Stimulated activated memory B cell treated with anti-CD40 and anti-IgM and Interleukin-4, amounts not matched to agents 10 μg/mL and 1 μg/mL and 100 μg/mL, for 72 hours (primary cell): ENCODE data around the gene CDKL1.

ENCODE experiments used
- ATAC-seq: fragments of 150-1000 bp; cut with Tn5 transposase; 2 replicates; pipeline ENCODE4 v1.10.0; 2021
- H3K27ac Mint-ChIP-seq: one replicate; pipeline ENCODE4 v1.8.0; 2022; ENCODE audit warnings: mild to moderate bottlenecking, mixed read lengths
- H3K27me3 Mint-ChIP-seq: one replicate; pipeline ENCODE4 v1.8.0; 2022; ENCODE audit warnings: mixed read lengths
- H3K36me3 Mint-ChIP-seq: one replicate; pipeline ENCODE4 v1.8.0; 2022; ENCODE audit warnings: mixed read lengths
- H3K4me1 Mint-ChIP-seq: one replicate; pipeline ENCODE4 v1.8.0; 2022; ENCODE audit warnings: mixed read lengths
- H3K4me3 Mint-ChIP-seq: one replicate; pipeline ENCODE4 v1.8.0; 2022; ENCODE audit warnings: mild to moderate bottlenecking, moderate library complexity, mixed read lengths
- H3K9me3 Mint-ChIP-seq: one replicate; pipeline ENCODE4 v1.8.0; 2022; ENCODE audit warnings: mixed read lengths

Gene CDKL1

GRCh38 chr14:50310445-50310844, 86.2 kb downstream of the CDKL1 start:
- ATAC-seq: no peak
- Mint-ChIP-seq H3K4me1 (peaks cover 38% of the 10 kb centered on the region), H3K36me3 (peaks cover 7% of the 10 kb centered on the region), H3K27ac (no peak overlapping the region), H3K4me3 (no peak overlapping the region), H3K9me3 (no peaks in the 10 kb centered on the region), H3K27me3 (no peaks in the 10 kb centered on the region)

DNA sequence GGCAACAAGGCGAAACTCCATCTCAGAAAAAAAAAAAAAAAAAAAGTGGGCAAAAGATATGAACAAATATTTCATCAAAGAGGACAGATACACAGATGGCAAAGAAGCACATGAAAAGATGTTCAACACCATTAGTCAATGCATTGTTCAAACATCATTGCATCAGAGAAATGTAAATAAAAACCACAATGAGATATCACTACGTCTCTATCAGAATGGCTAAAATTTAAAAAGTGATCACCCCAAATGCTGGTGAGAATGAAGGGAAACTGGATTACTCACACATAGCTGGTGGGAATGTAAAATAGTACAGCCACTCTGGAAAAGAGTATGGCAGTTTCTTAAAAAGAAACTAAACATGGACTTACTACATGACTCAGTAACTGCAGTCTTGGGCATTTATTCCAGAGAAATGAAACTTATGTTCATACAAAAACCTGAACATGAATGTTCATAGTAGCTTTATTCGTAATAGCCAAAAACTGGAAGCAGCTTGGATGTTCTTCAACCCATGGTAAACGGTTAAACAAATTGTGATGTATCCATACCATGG, 88.2 kb downstream of the CDKL1 start:
- Mint-ChIP-seq H3K4me1 (peaks cover 26% of the 10 kb centered on the region), H3K27ac (no peak overlapping the region), H3K36me3 (no peaks in the 10 kb centered on the region), H3K27me3 (no peaks in the 10 kb centered on the region), H3K4me3 (no peak overlapping the region), H3K9me3 (no peaks in the 10 kb centered on the region)
- no peak for ATAC-seq

- no peaks in the 10 kb centered on the region for H3K9me3 Mint-ChIP-seq
- no peak overlapping the region for H3K4me3 Mint-ChIP-seq
- no peaks in the 10 kb centered on the region for H3K27me3 Mint-ChIP-seq
- no peak overlapping the region for H3K27ac Mint-ChIP-seq
- H3K36me3 Mint-ChIP-seq: peaks cover 17% of the 10 kb centered on the region
- no peak for ATAC-seq
- H3K4me1 Mint-ChIP-seq: peaks cover 13% of the 10 kb centered on the region
These were observed 92.8 kb downstream of the CDKL1 start for GRCh38 chr14:50303744-50304471.

GRCh38 chr14:50301914-50302313, 94.8 kb downstream of the CDKL1 start:
- Mint-ChIP-seq H3K4me1 (peaks cover 11% of the 10 kb centered on the region), H3K36me3 (peaks cover 34% of the 10 kb centered on the region), H3K4me3 (no peak overlapping the region), H3K9me3 (no peaks in the 10 kb centered on the region), H3K27me3 (no peaks in the 10 kb centered on the region), H3K27ac (no peak overlapping the region)
- no peak for ATAC-seq

DNA sequence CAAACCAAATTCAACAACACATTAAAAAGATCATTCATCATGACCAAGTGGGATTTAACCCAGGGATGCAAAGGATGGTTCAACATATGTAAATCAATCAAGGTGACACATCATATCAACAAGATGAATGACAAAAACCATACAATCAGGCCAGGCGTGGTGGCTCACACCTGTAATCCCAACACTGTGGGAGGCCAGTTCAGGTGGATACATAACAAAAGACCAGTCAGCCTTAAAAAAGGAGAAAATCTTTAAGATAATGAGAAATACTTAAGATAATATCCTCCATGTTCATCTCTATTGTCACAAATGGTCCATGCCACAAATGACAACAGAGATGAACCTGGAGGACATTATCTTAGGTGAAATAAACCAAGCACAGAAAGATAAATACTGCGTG, 97.1 kb downstream of the CDKL1 start:
- ATAC-seq: no peak
- peaks cover 11% of the 10 kb centered on the region for H3K4me1 Mint-ChIP-seq

DNA sequence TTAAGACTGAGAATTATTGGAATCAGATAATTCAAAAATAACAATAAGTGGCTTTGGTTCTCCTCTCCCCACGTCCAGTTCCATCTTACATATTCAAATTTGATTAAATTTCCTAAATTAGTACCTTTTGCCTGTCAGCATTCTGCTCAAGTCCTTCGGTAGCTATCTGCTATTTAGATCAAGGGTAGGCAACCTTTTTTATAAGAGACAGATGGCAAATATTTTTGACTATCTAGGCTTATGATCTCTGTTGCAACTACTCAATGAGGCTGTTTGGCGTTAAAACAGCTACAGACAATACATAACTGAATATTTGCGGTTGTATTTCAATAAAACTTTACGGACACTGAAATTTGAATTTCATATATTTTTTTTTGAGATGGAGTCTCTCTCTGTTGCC, 106.4 kb downstream of the CDKL1 start:
- no peak for ATAC-seq
- Mint-ChIP-seq H3K4me3 (no peak overlapping the region), H3K27me3 (no peaks in the 10 kb centered on the region), H3K9me3 (no peaks in the 10 kb centered on the region), H3K36me3 (peaks cover 26% of the 10 kb centered on the region), H3K4me1 (no peaks in the 10 kb centered on the region), H3K27ac (no peak overlapping the region)

More for the DNA sequence above, 97.1 kb downstream of the CDKL1 start:
- Mint-ChIP-seq H3K27me3 (no peaks in the 10 kb centered on the region), H3K36me3 (peaks cover 35% of the 10 kb centered on the region), H3K4me3 (no peak overlapping the region), H3K9me3 (no peaks in the 10 kb centered on the region), H3K27ac (no peak overlapping the region)

DNA sequence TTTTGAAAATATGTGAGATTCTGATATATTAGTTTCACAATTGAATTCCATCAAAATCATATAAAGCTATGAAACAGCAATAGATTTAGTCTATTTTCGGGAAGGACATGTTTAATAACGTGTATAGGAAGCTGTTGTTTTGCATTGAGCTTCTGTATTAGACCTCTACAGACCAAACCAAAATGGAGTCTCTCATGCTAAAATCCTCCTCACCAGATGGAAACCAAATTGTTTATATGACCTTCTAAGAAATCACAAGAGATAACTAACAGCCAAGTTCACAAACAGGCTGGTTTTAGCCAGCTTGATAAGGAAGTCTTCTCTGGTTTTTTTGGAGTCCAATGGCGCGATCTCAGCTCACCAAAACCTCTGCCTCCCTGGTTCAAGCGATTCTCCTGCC, 108.5 kb downstream of the CDKL1 start:
- Mint-ChIP-seq H3K36me3 (peaks cover 15% of the 10 kb centered on the region), H3K27me3 (no peaks in the 10 kb centered on the region), H3K4me3 (no peak overlapping the region), H3K9me3 (no peaks in the 10 kb centered on the region), H3K27ac (no peak overlapping the region), H3K4me1 (no peaks in the 10 kb centered on the region)
- no peak for ATAC-seq

GRCh38 chr14:50285861-50286260, 110.8 kb downstream of the CDKL1 start:
- Mint-ChIP-seq H3K4me3 (no peak overlapping the region), H3K9me3 (no peaks in the 10 kb centered on the region), H3K27me3 (no peaks in the 10 kb centered on the region), H3K36me3 (peaks cover 18% of the 10 kb centered on the region), H3K27ac (no peak overlapping the region), H3K4me1 (no peaks in the 10 kb centered on the region)
- no peak for ATAC-seq
